A673 (cell line): ENCODE data around the gene NLGN1. TPM values are rescaled to one million over a fixed set of nuclear protein-coding genes. Genes with fewer than 3 reads are reported as not detected.

Experiments
- BruUV-seq: library from RNA; stranded (reverse); fragments of 400-500 nt; replicated peaks from 2 replicates; lab custom pipeline; 2021; lab: Mats Ljungman, UMichigan
- CTCF ChIA-PET: fragments of 300-600 bp; sonication (Branson Sonifier 250); formaldehyde crosslinking; loops from one replicate; lab custom pipeline; 2022; ENCODE audit warnings: antibody characterized with exemption; lab: Charles Lee
- POLR2A ChIA-PET: fragments of 300-600 bp; sonication (Branson Sonifier 250); formaldehyde crosslinking; loops from one replicate; lab custom pipeline; 2022; ENCODE audit warnings: antibody characterized with exemption; ENCODE audit not compliant: low non-redundant PET; lab: Charles Lee
- DNase-seq: peaks from one replicate; pipeline ENCODE4 v3.0.0-alpha.2; 2015; ENCODE audit warnings: low spot score
- H3K27ac ChIP-seq: fragments of 200-600 bp; sonication (generic); 2 replicates; pipeline ENCODE4 v1.5.1; 2016; ENCODE audit warnings: mixed run types, low read depth, mild to moderate bottlenecking, mixed read lengths, antibody characterized with exemption, low read length; ENCODE audit not compliant: poor library complexity, severe bottlenecking
- H3K27me3 ChIP-seq: fragments of 200-600 bp; sonication (generic); replicated peaks from 2 replicates; pipeline ENCODE4 v1.6.1; 2017; ENCODE audit warnings: mixed run types, low read depth, mild to moderate bottlenecking, mixed read lengths, antibody characterized with exemption, low read length; ENCODE audit not compliant: insufficient read depth, poor library complexity
- H3K36me3 ChIP-seq: fragments of 200-600 bp; sonication (generic); 2 replicates; pipeline ENCODE4 v1.6.1; 2016; ENCODE audit warnings: mixed run types, mild to moderate bottlenecking, mixed read lengths, antibody characterized with exemption, low read length; ENCODE audit not compliant: insufficient read depth, poor library complexity, severe bottlenecking
- H3K4me1 ChIP-seq: fragments of 200-600 bp; sonication (generic); 2 replicates; pipeline ENCODE4 v1.6.1; 2017; ENCODE audit warnings: mixed run types, mild to moderate bottlenecking, mixed read lengths, antibody characterized with exemption, low read length; ENCODE audit not compliant: insufficient read depth, poor library complexity, severe bottlenecking
- H3K4me3 ChIP-seq: fragments of 200-600 bp; sonication (generic); 2 replicates; pipeline ENCODE4 v1.5.1; 2016; ENCODE audit warnings: low read depth, mixed run types, mild to moderate bottlenecking, mixed read lengths, low read length; ENCODE audit not compliant: poor library complexity, severe bottlenecking
- H3K9me3 ChIP-seq: fragments of 200-600 bp; sonication (generic); 2 replicates; pipeline ENCODE4 v1.6.1; 2016; ENCODE audit warnings: mixed run types, low read depth, mild to moderate bottlenecking, mixed read lengths, antibody characterized with exemption, low read length; ENCODE audit not compliant: poor library complexity, severe bottlenecking
- EZH2 ChIP-seq: fragments of 200-600 bp; sonication (generic); IDR thresholded peaks from 2 replicates; pipeline ENCODE4 v1.6.1; 2017; ENCODE audit warnings: borderline replicate concordance, low read depth, mild to moderate bottlenecking, mixed read lengths, antibody characterized with exemption, low read length; ENCODE audit not compliant: poor library complexity, severe bottlenecking
- intact Hi-C: fragments of 100-400 bp; cut with micrococcal nuclease; formaldehyde crosslinking; loops from one replicate; pipeline ENCODE4 v1.10.0; 2022; ENCODE audit not compliant: unreplicated experiment
- total RNA-seq: library from RNA; stranded (reverse); gene quantifications from 2 replicates; pipeline ENCODE4 v1.2.3, GENCODE V29; 2021
- TF ChIP-seq, protein P1 (sequence below): fragments of 300-800, 200-600 bp; sonication (generic); conservative IDR thresholded peaks from 2 replicates; pipeline ENCODE4 v1.5.1; 2017; ENCODE audit warnings: low read depth, mild to moderate bottlenecking, antibody characterized with exemption, low read length, moderate library complexity, mixed read lengths

The NLGN1 gene
- total RNA-seq, 1 experiment from 2014 or later = 0.39 TPM

DNA sequence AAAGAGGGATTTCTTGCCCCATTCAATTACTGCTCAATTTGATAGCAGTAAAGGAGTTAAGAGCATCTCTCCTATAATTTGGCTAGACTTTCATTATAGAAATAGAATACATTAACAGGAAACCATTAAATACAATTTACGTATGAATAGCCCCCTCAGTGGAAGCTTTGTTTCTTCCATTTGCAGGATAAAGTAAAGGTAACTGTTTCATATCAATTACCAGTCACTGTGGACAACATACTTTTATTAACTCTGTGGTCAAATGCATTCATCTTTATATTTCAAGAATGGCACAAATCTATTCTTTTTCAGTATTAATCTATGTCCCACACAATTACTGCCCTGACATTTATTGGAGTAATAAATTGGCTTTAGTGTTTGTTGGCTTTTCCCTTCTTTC is 613.4 kb downstream of the NLGN1 start:
- no TSS peak for BruUV-seq
- Histone ChIP-seq H3K9me3 (no peaks in the 10 kb centered on the region), H3K4me1 (no peaks in the 10 kb centered on the region), H3K27ac (no peak overlapping the region), H3K4me3 (no peak overlapping the region), H3K27me3 (no peaks in the 10 kb centered on the region), H3K36me3 (no peaks in the 10 kb centered on the region)
- intact Hi-C loops = no loop called here
- DNase-seq = no peak
- ChIA-PET POLR2A (no interaction called here), CTCF (interaction anchor here (0.5 kb wide), 1 partner anchor 22 kb away, joined by 3 read pairs; no protein-coding TSS in a partner anchor)
- TF ChIP-seq, protein P1, sequence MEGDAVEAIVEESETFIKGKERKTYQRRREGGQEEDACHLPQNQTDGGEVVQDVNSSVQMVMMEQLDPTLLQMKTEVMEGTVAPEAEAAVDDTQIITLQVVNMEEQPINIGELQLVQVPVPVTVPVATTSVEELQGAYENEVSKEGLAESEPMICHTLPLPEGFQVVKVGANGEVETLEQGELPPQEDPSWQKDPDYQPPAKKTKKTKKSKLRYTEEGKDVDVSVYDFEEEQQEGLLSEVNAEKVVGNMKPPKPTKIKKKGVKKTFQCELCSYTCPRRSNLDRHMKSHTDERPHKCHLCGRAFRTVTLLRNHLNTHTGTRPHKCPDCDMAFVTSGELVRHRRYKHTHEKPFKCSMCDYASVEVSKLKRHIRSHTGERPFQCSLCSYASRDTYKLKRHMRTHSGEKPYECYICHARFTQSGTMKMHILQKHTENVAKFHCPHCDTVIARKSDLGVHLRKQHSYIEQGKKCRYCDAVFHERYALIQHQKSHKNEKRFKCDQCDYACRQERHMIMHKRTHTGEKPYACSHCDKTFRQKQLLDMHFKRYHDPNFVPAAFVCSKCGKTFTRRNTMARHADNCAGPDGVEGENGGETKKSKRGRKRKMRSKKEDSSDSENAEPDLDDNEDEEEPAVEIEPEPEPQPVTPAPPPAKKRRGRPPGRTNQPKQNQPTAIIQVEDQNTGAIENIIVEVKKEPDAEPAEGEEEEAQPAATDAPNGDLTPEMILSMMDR = no peak
- no peak for TF ChIP-seq EZH2

DNA sequence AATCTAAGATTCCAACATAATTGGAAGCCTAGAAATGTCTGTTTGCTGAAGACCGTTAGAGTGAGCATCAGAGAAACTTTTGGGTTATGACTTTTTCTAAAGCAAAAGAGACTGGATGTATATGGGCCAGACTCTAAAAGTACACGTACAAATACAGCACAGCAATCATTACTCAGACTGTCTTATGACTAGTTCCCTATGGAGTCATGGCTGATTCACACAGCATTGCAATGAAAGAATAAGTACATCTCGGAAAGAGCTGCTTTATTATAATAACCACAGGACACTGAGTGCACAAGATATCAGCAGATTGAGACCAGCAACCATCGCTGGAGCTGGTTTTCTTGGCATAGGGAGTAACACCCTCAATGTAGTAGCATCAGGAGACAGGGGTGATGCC is 618.6 kb downstream of the NLGN1 start:
- intact Hi-C loops = no loop called here
- TF ChIP-seq EZH2 = no peak
- TF ChIP-seq, protein P1 = no peak
- H3K36me3 ChIP-seq = no peaks in the 10 kb centered on the region
- H3K9me3 ChIP-seq = no peaks in the 10 kb centered on the region
- H3K27ac ChIP-seq = no peak overlapping the region
- no peaks in the 10 kb centered on the region for H3K27me3 ChIP-seq
- no TSS peak for BruUV-seq
- ChIA-PET CTCF (no interaction called here), POLR2A (no interaction called here)
- H3K4me3 ChIP-seq = no peak overlapping the region
- H3K4me1 ChIP-seq = no peaks in the 10 kb centered on the region
- no peak for DNase-seq

DNA sequence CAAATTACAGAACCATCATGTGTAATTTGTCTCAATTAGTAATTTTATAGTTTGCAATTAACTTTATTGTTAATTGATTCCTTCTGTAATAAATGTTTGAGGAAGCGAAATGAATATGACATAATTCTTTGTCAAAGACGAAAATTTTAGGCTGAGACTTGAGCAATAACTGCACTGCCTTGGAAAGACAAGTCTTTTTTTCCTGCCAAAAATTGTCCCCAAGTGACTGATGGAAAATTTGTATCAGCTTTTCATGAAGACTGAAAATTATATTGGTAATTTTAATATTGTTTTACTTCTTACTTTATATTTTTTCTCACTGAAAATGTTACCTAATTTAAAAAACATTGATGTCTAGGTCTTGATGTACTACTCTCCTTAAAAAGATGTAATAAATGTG is 622.6 kb downstream of the NLGN1 start:
- H3K27ac ChIP-seq = no peak overlapping the region
- H3K4me3 ChIP-seq = no peak overlapping the region
- H3K36me3 ChIP-seq = no peaks in the 10 kb centered on the region
- BruUV-seq = no TSS peak
- TF ChIP-seq, protein P1 = no peak
- no peak for TF ChIP-seq EZH2
- ChIA-PET CTCF (no interaction called here), POLR2A (no interaction called here)
- no peak for DNase-seq
- H3K27me3 ChIP-seq = no peaks in the 10 kb centered on the region
- no peaks in the 10 kb centered on the region for H3K9me3 ChIP-seq
- no peaks in the 10 kb centered on the region for H3K4me1 ChIP-seq
- intact Hi-C loops = no loop called here
